ENCODE data around the gene CXCR3.

- TF ChIP-seq SP1 (IDR thresholded peaks at IDR 0.05) (no peak), FOXM1 (IDR thresholded peaks at IDR 0.05; ENCODE audit: borderline replicate concordance) (no peak), PKNOX1 (IDR thresholded peaks at IDR 0.05) (no peak), FOXK2 (IDR thresholded peaks at IDR 0.05) (no peak), TARDBP (IDR thresholded peaks at IDR 0.05) (no peak), L3MBTL2 (conservative IDR thresholded peaks at IDR 0.05) (no peak), SUZ12 (IDR thresholded peaks at IDR 0.05) (no peak), BHLHE40 (IDR thresholded peaks at IDR 0.05; ENCODE audit: borderline replicate concordance) (no peak)
These were observed 31.4 kb downstream of the CXCR3 start for GRCh38 chrX:71586929-71587328.
